Duodenal mucosa (tissue), 2 donors: ENCODE data around the gene ALK.

Source experiments
- H3K27ac ChIP-seq: one replicate; pipeline ENCODE4 v1.7.0; 2013; ENCODE audit warnings: low read depth, low read length
- H3K27me3 ChIP-seq, 2 donors: one replicate each; pipeline ENCODE4 v1.7.0; 2013; ENCODE audit warnings: low read length in 2 of 2, control low read depth in 1 of 2; ENCODE audit not compliant: insufficient read depth in 2 of 2, control insufficient read depth in 1 of 2
- H3K36me3 ChIP-seq, 2 donors: one replicate each; pipeline ENCODE4 v1.7.0; 2013; ENCODE audit warnings: low read length in 2 of 2, control low read depth in 1 of 2; ENCODE audit not compliant: insufficient read depth in 2 of 2, control insufficient read depth in 1 of 2
- H3K4me1 ChIP-seq, 2 donors: one replicate each; pipeline ENCODE4 v1.7.0; 2013; ENCODE audit warnings: low read length in 2 of 2, control low read depth in 1 of 2; ENCODE audit not compliant: insufficient read depth in 2 of 2, control insufficient read depth in 1 of 2
- H3K4me3 ChIP-seq, 2 donors: one replicate each; pipeline ENCODE4 v1.7.0; 2013; ENCODE audit warnings: low read length in 2 of 2, low read depth in 1 of 2
- H3K9ac ChIP-seq, 2 donors: one replicate each; pipeline ENCODE4 v1.7.0; 2013; ENCODE audit warnings: low read length in 2 of 2, low read depth in 1 of 2
- H3K9me3 ChIP-seq, 2 donors: one replicate each; pipeline ENCODE4 v1.7.0; 2013; ENCODE audit warnings: low read length in 2 of 2, control low read depth in 1 of 2; ENCODE audit not compliant: control insufficient read depth in 1 of 2

Gene ALK

DNA sequence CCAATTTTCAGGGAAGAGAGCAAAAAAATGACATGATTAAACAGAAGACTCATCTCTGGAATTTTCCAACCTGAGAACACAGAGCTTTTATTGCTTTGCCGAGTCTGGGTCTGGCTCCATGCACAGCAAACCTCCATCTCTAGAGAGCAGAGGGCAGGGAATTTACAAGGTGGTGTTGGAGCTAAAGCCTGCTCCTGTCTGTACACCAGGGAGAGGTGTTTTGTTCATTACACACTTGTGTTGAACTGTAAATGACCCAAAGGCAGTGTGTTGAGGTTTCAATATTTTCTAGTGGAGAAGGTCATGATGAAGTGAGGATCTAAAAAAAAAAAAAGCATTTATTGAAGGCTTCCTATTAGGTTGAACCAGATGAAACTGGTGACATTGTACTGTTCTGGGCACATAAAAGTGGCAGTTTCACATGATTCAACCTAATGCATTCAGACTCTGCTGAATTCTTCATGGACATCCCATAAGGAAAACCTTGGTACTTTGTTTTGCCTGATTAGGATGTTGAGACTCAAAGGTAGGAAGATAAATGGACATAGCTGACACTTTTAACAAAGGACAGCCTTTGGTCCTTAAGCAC is 567.9 kb downstream of the ALK start:
- Histone ChIP-seq H3K9ac (no peak overlapping the region), H3K27ac (no peak overlapping the region), H3K27me3 (no peaks in the 10 kb centered on the region), H3K9me3 (no peaks in the 10 kb centered on the region), H3K36me3 (no peaks in the 10 kb centered on the region), H3K4me1 (peaks cover 0 to 2% of the 10 kb centered on the region in 2 donors), H3K4me3 (no peak overlapping the region)

GRCh38 chr2:29351916-29352591 is 569.3 kb downstream of the ALK start:
- H3K36me3 ChIP-seq = no peaks in the 10 kb centered on the region
- no peak overlapping the region for H3K4me3 ChIP-seq

DNA sequence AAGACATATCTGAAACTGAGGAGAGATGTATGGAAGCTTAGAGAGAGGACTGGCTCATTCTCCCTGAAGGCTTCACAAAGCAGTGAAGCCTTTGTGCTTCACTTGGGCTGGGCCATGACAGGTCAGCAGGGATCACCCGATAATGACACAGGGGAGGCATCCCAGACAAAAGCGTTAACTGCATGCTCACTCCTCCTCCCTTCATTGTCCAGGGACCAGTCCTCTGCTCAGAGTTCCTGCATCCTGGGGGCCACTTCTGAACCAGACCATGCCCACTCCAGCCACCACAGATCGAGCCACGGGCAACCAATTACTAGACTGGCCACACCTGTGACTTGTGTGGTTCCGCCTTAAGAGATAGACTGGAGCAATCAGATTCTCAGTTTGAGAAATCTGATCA is 570.1 kb downstream of the ALK start:
- H3K9me3 ChIP-seq = no peaks in the 10 kb centered on the region
- no peak overlapping the region for H3K27ac ChIP-seq
- H3K4me3 ChIP-seq = no peak overlapping the region
- H3K4me1 ChIP-seq = no peaks in the 10 kb centered on the region
- H3K9ac ChIP-seq = no peak overlapping the region
- H3K36me3 ChIP-seq = no peaks in the 10 kb centered on the region
- peaks cover 4 to 7% of the 10 kb centered on the region in 2 donors for H3K27me3 ChIP-seq

More at GRCh38 chr2:29351916-29352591, 569.3 kb downstream of the ALK start:
- Histone ChIP-seq H3K9me3 (no peaks in the 10 kb centered on the region), H3K27me3 (peaks cover 4 to 6% of the 10 kb centered on the region in 2 donors), H3K27ac (no peak overlapping the region), H3K9ac (no peak overlapping the region), H3K4me1 (no peaks in the 10 kb centered on the region)

GRCh38 chr2:29349316-29350030 is 571.9 kb downstream of the ALK start:
- Histone ChIP-seq H3K36me3 (no peaks in the 10 kb centered on the region), H3K9me3 (no peaks in the 10 kb centered on the region), H3K4me1 (no peaks in the 10 kb centered on the region), H3K9ac (no peak overlapping the region), H3K27ac (no peak overlapping the region), H3K27me3 (peaks cover 4 to 7% of the 10 kb centered on the region in 2 donors), H3K4me3 (no peak overlapping the region)

- H3K4me3 ChIP-seq = no peak overlapping the region
- H3K27ac ChIP-seq = no peak overlapping the region
- no peaks in the 10 kb centered on the region for H3K36me3 ChIP-seq
- H3K4me1 ChIP-seq = no peaks in the 10 kb centered on the region
- H3K9me3 ChIP-seq = no peaks in the 10 kb centered on the region
- H3K9ac ChIP-seq = no peak overlapping the region
- H3K27me3 ChIP-seq = peaks cover 4 to 7% of the 10 kb centered on the region in 2 donors
These were observed 573.5 kb downstream of the ALK start for GRCh38 chr2:29347774-29348461.

- Histone ChIP-seq H3K4me3 (no peak overlapping the region), H3K36me3 (no peaks in the 10 kb centered on the region), H3K9me3 (no peaks in the 10 kb centered on the region), H3K9ac (no peak overlapping the region), H3K4me1 (no peaks in the 10 kb centered on the region), H3K27ac (no peak overlapping the region), H3K27me3 (peaks cover 4 to 7% of the 10 kb centered on the region in 2 donors)
These were observed 576.1 kb downstream of the ALK start for GRCh38 chr2:29345236-29345635.

- Histone ChIP-seq H3K27me3 (peaks cover 4 to 7% of the 10 kb centered on the region in 2 donors), H3K4me1 (no peaks in the 10 kb centered on the region), H3K36me3 (no peaks in the 10 kb centered on the region), H3K9ac (no peak overlapping the region), H3K4me3 (no peak overlapping the region), H3K9me3 (no peaks in the 10 kb centered on the region), H3K27ac (no peak overlapping the region)
These were observed 577.6 kb downstream of the ALK start for GRCh38 chr2:29343830-29344229.

GRCh38 chr2:29336341-29337241 is 584.8 kb downstream of the ALK start:
- no peak overlapping the region for H3K27ac ChIP-seq
- H3K36me3 ChIP-seq = no peaks in the 10 kb centered on the region
- H3K9ac ChIP-seq = no peak overlapping the region
- no peak overlapping the region for H3K4me3 ChIP-seq
- no peaks in the 10 kb centered on the region for H3K9me3 ChIP-seq
- no peaks in the 10 kb centered on the region for H3K27me3 ChIP-seq
- H3K4me1 ChIP-seq = no peaks in the 10 kb centered on the region

GRCh38 chr2:29335396-29335795 is 586.0 kb downstream of the ALK start:
- Histone ChIP-seq H3K27ac (no peak overlapping the region), H3K36me3 (no peaks in the 10 kb centered on the region), H3K9ac (no peak overlapping the region), H3K27me3 (no peaks in the 10 kb centered on the region), H3K9me3 (no peaks in the 10 kb centered on the region), H3K4me3 (no peak overlapping the region), H3K4me1 (no peaks in the 10 kb centered on the region)
